MM.1S (cell line): ENCODE measurements around the gene ERCC6L2.

Experiments
- DNase-seq: peaks from one replicate; pipeline ENCODE4 v3.0.0-alpha.2; 2015
- H2AFZ ChIP-seq: fragments of 300-600 bp; sonication (generic); 2 replicates; pipeline ENCODE4 v1.6.0; 2016; ENCODE audit warnings: antibody characterized with exemption, low read length
- H3F3A ChIP-seq: fragments of 300-600 bp; sonication (generic); 2 replicates; pipeline ENCODE4 v1.6.1; 2016; ENCODE audit warnings: mild to moderate bottlenecking, antibody characterized with exemption, low read length, moderate library complexity, mixed read lengths; ENCODE audit not compliant: insufficient read depth
- H3K27ac ChIP-seq: fragments of 300-600 bp; sonication (generic); 2 replicates; pipeline ENCODE4 v1.5.1; 2016; ENCODE audit warnings: mild to moderate bottlenecking, low read length
- H3K27me3 ChIP-seq: fragments of 300-600 bp; sonication (generic); replicated peaks from 2 replicates; pipeline ENCODE4 v1.6.0; 2016; ENCODE audit warnings: low read length; ENCODE audit not compliant: insufficient read depth
- H3K36me3 ChIP-seq: fragments of 300-600 bp; sonication (generic); replicated peaks from 2 replicates; pipeline ENCODE4 v1.6.1; 2016; ENCODE audit warnings: mild to moderate bottlenecking, low read length, mixed read lengths; ENCODE audit not compliant: insufficient read depth
- H3K4me1 ChIP-seq: fragments of 300-600 bp; sonication (generic); 2 replicates; pipeline ENCODE4 v1.6.1; 2016; ENCODE audit warnings: low read length, mixed read lengths
- H3K4me2 ChIP-seq: fragments of 300-600 bp; sonication (generic); 2 replicates; pipeline ENCODE4 v1.6.0; 2016; ENCODE audit warnings: low read depth, low read length
- H3K4me3 ChIP-seq: fragments of 300-600 bp; sonication (generic); 2 replicates; pipeline ENCODE4 v1.5.1; 2016; ENCODE audit warnings: low read length, mixed read lengths
- H3K79me2 ChIP-seq: fragments of 300-600 bp; sonication (generic); 2 replicates; pipeline ENCODE4 v1.6.1; 2016; ENCODE audit warnings: mixed run types, low read length, mixed read lengths
- H3K9ac ChIP-seq: fragments of 300-600 bp; sonication (generic); 2 replicates; pipeline ENCODE4 v1.6.1; 2016; ENCODE audit warnings: low read length, mixed read lengths
- H3K9me2 ChIP-seq: fragments of 300-600 bp; sonication (generic); replicated peaks from 2 replicates; pipeline ENCODE4 v1.6.1; 2016; ENCODE audit warnings: mild to moderate bottlenecking, low read length, mixed read lengths; ENCODE audit not compliant: insufficient read depth
- H3K9me3 ChIP-seq: fragments of 300-600 bp; sonication (generic); replicated peaks from 2 replicates; pipeline ENCODE4 v1.6.1; 2016; ENCODE audit warnings: mild to moderate bottlenecking, low read length, mixed read lengths; ENCODE audit not compliant: insufficient read depth
- H4K20me1 ChIP-seq: fragments of 300-600 bp; sonication (generic); 2 replicates; pipeline ENCODE4 v1.6.1; 2016; ENCODE audit warnings: mild to moderate bottlenecking, low read length, moderate library complexity, mixed read lengths; ENCODE audit not compliant: insufficient read depth
- EZH2 ChIP-seq: fragments of 300-600 bp; sonication (generic); optimal IDR thresholded peaks from 2 replicates; pipeline ENCODE3; 2017; ENCODE audit warnings: low read depth, mild to moderate bottlenecking, antibody characterized with exemption, low read length, mixed read lengths
- EZH2phosphoT487 ChIP-seq: fragments of 300-600 bp; sonication (generic); IDR thresholded peaks from 2 replicates; pipeline ENCODE4 v1.6.1; 2018; ENCODE audit warnings: antibody characterized with exemption, low read length
- TF ChIP-seq, protein P1 (sequence below): fragments of 300-600 bp; sonication (generic); IDR thresholded peaks from 2 replicates; pipeline ENCODE4 v1.5.1; 2016; ENCODE audit warnings: antibody characterized with exemption, low read length, mixed read lengths

The ERCC6L2 gene

DNA sequence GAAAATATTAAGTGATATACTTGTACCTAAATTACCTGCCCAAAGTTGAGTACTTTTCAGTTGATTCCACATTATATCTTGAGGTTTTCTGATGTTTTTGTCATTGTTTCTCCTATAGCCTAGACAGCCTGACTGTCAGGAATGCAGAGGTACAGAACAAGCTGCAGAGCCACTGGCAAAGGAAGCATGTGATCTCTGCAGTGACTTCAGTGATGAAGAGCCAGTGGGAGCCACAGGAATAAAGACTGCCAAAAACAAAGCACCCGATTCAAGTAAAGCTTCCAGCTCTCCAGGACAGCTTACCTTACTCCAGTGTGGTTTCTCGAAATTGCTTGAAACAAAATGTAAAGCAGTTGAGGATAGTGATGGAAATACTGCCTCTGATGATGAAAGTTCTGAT is 96.3 kb downstream of the ERCC6L2 start:
- no peak overlapping the region for H3K4me3 ChIP-seq
- no peak overlapping the region for H2AFZ ChIP-seq
- no peaks in the 10 kb centered on the region for H3F3A ChIP-seq
- no peaks in the 10 kb centered on the region for H3K9me3 ChIP-seq
- H3K27me3 ChIP-seq, result no peaks in the 10 kb centered on the region
- H3K27ac ChIP-seq, result no peak overlapping the region
- no peaks in the 10 kb centered on the region for H4K20me1 ChIP-seq
- H3K9ac ChIP-seq, result no peak overlapping the region
- no peak for DNase-seq
- no peaks in the 10 kb centered on the region for H3K4me1 ChIP-seq
- H3K36me3 ChIP-seq, result no peaks in the 10 kb centered on the region
- H3K4me2 ChIP-seq, result no peak overlapping the region
- H3K9me2 ChIP-seq, result no peaks in the 10 kb centered on the region
- TF ChIP-seq EZH2phosphoT487, result no peak
- TF ChIP-seq, protein P1, sequence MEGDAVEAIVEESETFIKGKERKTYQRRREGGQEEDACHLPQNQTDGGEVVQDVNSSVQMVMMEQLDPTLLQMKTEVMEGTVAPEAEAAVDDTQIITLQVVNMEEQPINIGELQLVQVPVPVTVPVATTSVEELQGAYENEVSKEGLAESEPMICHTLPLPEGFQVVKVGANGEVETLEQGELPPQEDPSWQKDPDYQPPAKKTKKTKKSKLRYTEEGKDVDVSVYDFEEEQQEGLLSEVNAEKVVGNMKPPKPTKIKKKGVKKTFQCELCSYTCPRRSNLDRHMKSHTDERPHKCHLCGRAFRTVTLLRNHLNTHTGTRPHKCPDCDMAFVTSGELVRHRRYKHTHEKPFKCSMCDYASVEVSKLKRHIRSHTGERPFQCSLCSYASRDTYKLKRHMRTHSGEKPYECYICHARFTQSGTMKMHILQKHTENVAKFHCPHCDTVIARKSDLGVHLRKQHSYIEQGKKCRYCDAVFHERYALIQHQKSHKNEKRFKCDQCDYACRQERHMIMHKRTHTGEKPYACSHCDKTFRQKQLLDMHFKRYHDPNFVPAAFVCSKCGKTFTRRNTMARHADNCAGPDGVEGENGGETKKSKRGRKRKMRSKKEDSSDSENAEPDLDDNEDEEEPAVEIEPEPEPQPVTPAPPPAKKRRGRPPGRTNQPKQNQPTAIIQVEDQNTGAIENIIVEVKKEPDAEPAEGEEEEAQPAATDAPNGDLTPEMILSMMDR, result no peak
- no peak for TF ChIP-seq EZH2
- H3K79me2 ChIP-seq, result no peaks in the 10 kb centered on the region

DNA sequence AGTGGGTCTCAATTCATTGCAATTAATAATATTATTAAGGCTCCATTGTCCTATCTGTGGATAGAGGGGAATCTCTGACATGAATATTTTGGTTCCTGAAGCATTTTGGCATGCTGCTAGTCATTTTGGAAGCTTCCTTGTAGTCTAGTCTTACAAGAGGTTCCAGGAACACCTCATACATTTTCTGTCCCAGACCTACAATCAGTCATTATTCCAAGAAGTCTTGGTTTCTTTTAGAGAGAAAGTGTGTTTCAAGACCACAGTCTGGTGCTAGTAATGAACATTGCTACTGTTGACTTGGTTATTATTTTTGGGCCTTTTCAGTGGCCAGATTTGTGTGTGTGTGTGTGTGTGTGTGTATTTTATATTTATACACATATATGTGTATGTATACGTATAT is 98.9 kb downstream of the ERCC6L2 start:
- no peaks in the 10 kb centered on the region for H3K79me2 ChIP-seq
- DNase-seq, result no peak
- H3F3A ChIP-seq, result no peaks in the 10 kb centered on the region
- H3K4me3 ChIP-seq, result no peak overlapping the region
- no peak overlapping the region for H3K4me2 ChIP-seq
- H3K9me2 ChIP-seq, result no peaks in the 10 kb centered on the region
- H3K9me3 ChIP-seq, result no peaks in the 10 kb centered on the region
- no peak overlapping the region for H3K9ac ChIP-seq
- no peaks in the 10 kb centered on the region for H4K20me1 ChIP-seq
- H3K4me1 ChIP-seq, result no peaks in the 10 kb centered on the region
- no peak overlapping the region for H3K27ac ChIP-seq
- TF ChIP-seq EZH2, result no peak
- TF ChIP-seq EZH2phosphoT487, result no peak
- TF ChIP-seq, protein P1, result no peak
- no peak overlapping the region for H2AFZ ChIP-seq
- H3K36me3 ChIP-seq, result no peaks in the 10 kb centered on the region
- no peaks in the 10 kb centered on the region for H3K27me3 ChIP-seq

DNA sequence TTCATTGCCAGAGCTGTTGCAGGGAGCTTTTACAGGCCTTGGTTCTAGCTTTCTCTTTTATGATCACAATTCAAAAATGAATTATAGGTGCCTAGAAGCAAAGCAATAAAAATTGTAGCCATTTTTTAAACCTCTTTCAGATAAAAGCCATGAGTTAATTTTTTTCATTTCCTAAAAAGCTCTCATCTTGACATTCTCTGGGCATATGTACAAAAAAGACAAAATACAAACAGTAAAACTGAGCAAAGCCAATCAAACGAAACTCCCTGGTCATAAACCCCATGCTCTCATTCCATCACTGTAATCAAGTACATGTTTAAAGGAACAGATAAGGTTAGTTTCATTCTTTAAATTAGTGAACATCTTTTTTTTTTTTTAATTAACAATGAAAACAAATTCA is 101.9 kb downstream of the ERCC6L2 start:
- Histone ChIP-seq H2AFZ (no peak overlapping the region), H3K4me3 (no peak overlapping the region), H3K9me2 (no peaks in the 10 kb centered on the region), H3K9me3 (no peaks in the 10 kb centered on the region), H4K20me1 (no peaks in the 10 kb centered on the region), H3K27me3 (no peaks in the 10 kb centered on the region), H3F3A (no peaks in the 10 kb centered on the region), H3K79me2 (no peaks in the 10 kb centered on the region), H3K27ac (no peak overlapping the region), H3K4me2 (no peak overlapping the region), H3K36me3 (no peaks in the 10 kb centered on the region), H3K4me1 (no peaks in the 10 kb centered on the region), H3K9ac (no peak overlapping the region)
- TF ChIP-seq, protein P1, result no peak
- TF ChIP-seq EZH2 (no peak), EZH2phosphoT487 (no peak)
- no peak for DNase-seq

DNA sequence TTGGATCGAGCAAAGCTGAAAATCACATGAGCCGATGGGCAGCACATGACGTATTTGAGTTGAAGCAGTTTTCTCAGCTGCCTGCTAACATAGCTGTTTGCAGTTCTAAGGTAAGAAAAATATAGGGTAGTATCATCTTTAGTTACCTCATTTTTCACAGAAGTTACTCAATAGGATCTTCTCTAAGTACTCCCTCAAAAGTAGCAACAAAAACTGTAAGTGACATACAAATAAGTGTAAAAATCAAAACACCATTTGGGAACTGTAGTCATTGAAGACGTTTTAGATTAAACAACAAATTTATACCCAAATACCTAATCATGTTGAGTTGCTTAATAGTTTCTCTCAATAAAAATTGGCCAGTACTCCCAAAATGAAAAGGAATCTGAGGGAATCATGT is 102.6 kb downstream of the ERCC6L2 start:
- Histone ChIP-seq H3K9me3 (no peaks in the 10 kb centered on the region), H3F3A (no peaks in the 10 kb centered on the region), H3K4me1 (no peaks in the 10 kb centered on the region), H4K20me1 (no peaks in the 10 kb centered on the region), H3K4me2 (no peak overlapping the region), H3K9ac (no peak overlapping the region), H2AFZ (no peak overlapping the region), H3K9me2 (no peaks in the 10 kb centered on the region), H3K27ac (no peak overlapping the region), H3K79me2 (no peaks in the 10 kb centered on the region), H3K4me3 (no peak overlapping the region), H3K27me3 (no peaks in the 10 kb centered on the region), H3K36me3 (no peaks in the 10 kb centered on the region)
- no peak for DNase-seq
- TF ChIP-seq EZH2 (no peak), EZH2phosphoT487 (no peak)
- TF ChIP-seq, protein P1, result no peak
